Esophagus muscularis mucosa (tissue), 4 donors: ENCODE data around the gene BTBD9. TPM values are rescaled to one million over a fixed set of nuclear protein-coding genes. Genes with fewer than 3 reads are reported as not detected.

Experiments used
- DNase-seq: peaks from one replicate; pipeline ENCODE4 v3.0.0-alpha.2; 2017; ENCODE audit errors: extremely low spot score
- H3K27ac ChIP-seq, 4 donors: fragments of 200-600 bp; sonication (generic); replicated peaks in 1 of 4; 1 replicate in 3 of 4; 2 replicates in 1 of 4; pipeline ENCODE4 v1.5.1; 2016 to 2019; ENCODE audit warnings: mild to moderate bottlenecking in 1 of 4
- H3K27me3 ChIP-seq, 4 donors: fragments of 200-600 bp; sonication (generic); one replicate each; pipeline versions ENCODE4 v1.5.1 to v1.6.0; 2016 to 2019
- H3K36me3 ChIP-seq, 4 donors: fragments of 200-600 bp; sonication (generic); one replicate each; pipeline ENCODE4 v1.5.1; 2016 to 2019
- H3K4me1 ChIP-seq, 4 donors: fragments of 200-600 bp; sonication (generic); one replicate each; pipeline ENCODE4 v1.5.1; 2016 to 2019
- H3K4me3 ChIP-seq, 4 donors: fragments of 200-600 bp; sonication (generic); 1 replicate in 2 of 4; 2 replicates in 2 of 4; pipeline ENCODE4 v1.5.1; 2016 to 2019; ENCODE audit warnings: mild to moderate bottlenecking in 4 of 4, moderate library complexity in 1 of 4
- H3K9me3 ChIP-seq, 4 donors: fragments of 200-600 bp; sonication (generic); 1 replicate in 3 of 4; 2 replicates in 1 of 4; pipeline ENCODE4 v1.5.1; 2016 to 2019
- EP300 ChIP-seq: sonication (generic); formaldehyde crosslinking; IDR thresholded peaks from one replicate; pipeline ENCODE4 v1.6.1; 2017; ENCODE audit warnings: antibody characterized with exemption
- POLR2A ChIP-seq: fragments of 450-650 bp; IDR thresholded peaks from one replicate; pipeline ENCODE4 v1.6.1; 2017; ENCODE audit warnings: antibody characterized with exemption, moderate library complexity, mild to moderate bottlenecking, low read depth
- POLR2AphosphoS5 ChIP-seq, 2 donors: sonication (generic); formaldehyde crosslinking; IDR thresholded peaks; one replicate each; pipeline ENCODE4 v1.6.1; 2017; ENCODE audit warnings: antibody characterized with exemption in 2 of 2
- WGBS: methylation state at CpG from one replicate; pipeline ENCODE4 v1.1.5; 2018; 5-methylcytosine and 5-hydroxymethylcytosine counted together
- intact Hi-C: fragments of 100-400 bp; cut with DNase I; formaldehyde crosslinking; loops from one replicate; pipeline ENCODE4 v1.15.1; 2023
- total RNA-seq, 4 donors: library from RNA; depleted of rRNA; stranded (reverse); fragments of >200 nt; gene quantifications; one replicate each; pipeline versions ENCODE4 v1.1.0 to v1.2.1, GENCODE V29; 2016
- TF ChIP-seq, protein P1 (sequence below), 3 experiments: fragments of 200-600 bp in 2 of 3; fragments of 450-650 bp in 1 of 3; sonication (generic) in 2 of 3; IDR thresholded peaks; one replicate each; pipeline ENCODE4 v1.5.1; 2017 to 2019; ENCODE audit warnings: antibody characterized with exemption in 3 of 3, mild to moderate bottlenecking in 2 of 3, moderate library complexity in 1 of 3

Gene BTBD9
- total RNA-seq, 4 donors from 2014 or later = 9.4 to 14.1 (median 11.2) TPM

GRCh38 chr6:38543022-38543421 lies 96.7 kb downstream of the BTBD9 start:
- Histone ChIP-seq H3K27ac (no peak overlapping the region), H3K4me3 (no peak overlapping the region), H3K36me3 (no peaks in the 10 kb centered on the region), H3K27me3 (no peaks in the 10 kb centered on the region), H3K9me3 (no peaks in the 10 kb centered on the region), H3K4me1 (no peaks in the 10 kb centered on the region)
- TF ChIP-seq POLR2A (no peak), POLR2AphosphoS5 (IDR thresholded peaks at IDR 0.05) (no peak), EP300 (no peak)
- TF ChIP-seq, protein P1, sequence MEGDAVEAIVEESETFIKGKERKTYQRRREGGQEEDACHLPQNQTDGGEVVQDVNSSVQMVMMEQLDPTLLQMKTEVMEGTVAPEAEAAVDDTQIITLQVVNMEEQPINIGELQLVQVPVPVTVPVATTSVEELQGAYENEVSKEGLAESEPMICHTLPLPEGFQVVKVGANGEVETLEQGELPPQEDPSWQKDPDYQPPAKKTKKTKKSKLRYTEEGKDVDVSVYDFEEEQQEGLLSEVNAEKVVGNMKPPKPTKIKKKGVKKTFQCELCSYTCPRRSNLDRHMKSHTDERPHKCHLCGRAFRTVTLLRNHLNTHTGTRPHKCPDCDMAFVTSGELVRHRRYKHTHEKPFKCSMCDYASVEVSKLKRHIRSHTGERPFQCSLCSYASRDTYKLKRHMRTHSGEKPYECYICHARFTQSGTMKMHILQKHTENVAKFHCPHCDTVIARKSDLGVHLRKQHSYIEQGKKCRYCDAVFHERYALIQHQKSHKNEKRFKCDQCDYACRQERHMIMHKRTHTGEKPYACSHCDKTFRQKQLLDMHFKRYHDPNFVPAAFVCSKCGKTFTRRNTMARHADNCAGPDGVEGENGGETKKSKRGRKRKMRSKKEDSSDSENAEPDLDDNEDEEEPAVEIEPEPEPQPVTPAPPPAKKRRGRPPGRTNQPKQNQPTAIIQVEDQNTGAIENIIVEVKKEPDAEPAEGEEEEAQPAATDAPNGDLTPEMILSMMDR (IDR thresholded peaks at IDR 0.05) = no peak
- DNase-seq = no peak
- 98% methylated on average over 2 of the region's 2 CpGs for WGBS
- intact Hi-C loops = no loop called here

DNA sequence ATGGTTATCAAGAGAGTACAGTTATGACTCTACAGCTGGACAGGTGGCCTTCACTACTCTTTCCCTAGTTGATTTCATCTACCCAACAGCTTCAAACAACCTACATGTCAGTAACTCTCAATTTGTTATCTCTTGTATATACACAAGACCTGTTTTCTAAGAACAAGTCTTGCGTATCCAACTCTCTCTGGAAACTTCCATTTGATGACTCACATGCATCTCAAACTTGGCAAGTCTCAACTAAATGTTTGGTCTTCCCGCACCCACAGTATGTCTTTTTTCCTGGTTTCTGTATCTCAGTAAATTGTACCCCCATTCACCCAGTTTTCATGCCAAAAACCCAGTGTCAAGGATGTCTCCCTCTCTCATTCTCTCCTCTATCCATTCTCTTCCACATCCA lies 97.7 kb downstream of the BTBD9 start:
- Histone ChIP-seq H3K27ac (no peak overlapping the region), H3K36me3 (no peaks in the 10 kb centered on the region), H3K4me3 (no peak overlapping the region), H3K9me3 (no peaks in the 10 kb centered on the region), H3K4me1 (no peaks in the 10 kb centered on the region), H3K27me3 (no peaks in the 10 kb centered on the region)
- intact Hi-C loops = no loop called here
- no peak for TF ChIP-seq EP300
- TF ChIP-seq POLR2AphosphoS5 (IDR thresholded peaks at IDR 0.05) = no peak
- no peak for TF ChIP-seq POLR2A
- TF ChIP-seq, protein P1 (IDR thresholded peaks at IDR 0.05) = no peak
- WGBS = 72% methylated on average over 2 of the region's 2 CpGs
- no peak for DNase-seq

DNA sequence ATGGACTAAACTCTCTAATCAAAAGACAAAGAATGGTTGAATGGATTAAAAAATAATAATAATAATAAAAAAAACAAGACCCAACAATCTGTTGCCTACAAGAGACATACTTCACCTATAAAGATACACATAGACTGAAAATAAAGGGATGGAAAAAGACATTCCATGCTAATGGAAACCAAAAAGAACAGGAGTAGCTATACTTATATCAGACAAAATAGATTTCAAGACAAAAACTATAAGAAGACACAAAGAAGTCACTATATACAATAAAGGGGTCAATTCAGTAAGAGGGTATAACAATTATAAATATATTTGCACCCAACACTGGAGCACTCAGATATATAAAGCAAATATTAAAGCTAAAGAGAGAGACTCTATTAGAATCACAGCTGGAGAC lies 106.7 kb downstream of the BTBD9 start:
- TF ChIP-seq, protein P1 (IDR thresholded peaks at IDR 0.05) = no peak
- no peak for TF ChIP-seq POLR2AphosphoS5 (IDR thresholded peaks at IDR 0.05)
- no peak for TF ChIP-seq EP300
- no peak for TF ChIP-seq POLR2A
- intact Hi-C loops = no loop called here
- no peaks in the 10 kb centered on the region for H3K36me3 ChIP-seq

GRCh38 chr6:38531134-38531533 lies 108.6 kb downstream of the BTBD9 start:
- Histone ChIP-seq H3K9me3 (peaks cover 0 to 6% (median 0%) of the 10 kb centered on the region in 4 donors), H3K27ac (no peak overlapping the region), H3K4me1 (no peaks in the 10 kb centered on the region), H3K27me3 (no peaks in the 10 kb centered on the region), H3K36me3 (no peaks in the 10 kb centered on the region), H3K4me3 (no peak overlapping the region)
- intact Hi-C loops = no loop called here
- no peak for TF ChIP-seq EP300
- TF ChIP-seq, protein P1 (IDR thresholded peaks at IDR 0.05) = no peak
- TF ChIP-seq POLR2A = no peak
- no peak for TF ChIP-seq POLR2AphosphoS5 (IDR thresholded peaks at IDR 0.05)
- WGBS = 84% methylated on average over 3 of the region's 3 CpGs
- no peak for DNase-seq

More for the DNA sequence above, 106.7 kb downstream of the BTBD9 start:
- no peak overlapping the region for H3K4me3 ChIP-seq
- no peak for DNase-seq
- no peaks in the 10 kb centered on the region for H3K4me1 ChIP-seq
- H3K27ac ChIP-seq = no peak overlapping the region
- H3K9me3 ChIP-seq = no peaks in the 10 kb centered on the region
- H3K27me3 ChIP-seq = no peaks in the 10 kb centered on the region
